ENCODE measurements around the gene RAB4A. TPM values are rescaled to one million over a fixed set of nuclear protein-coding genes. Genes with fewer than 3 reads are reported as not detected.

The RAB4A gene
- total RNA-seq, 1 donor from 2014 or later, result 29.3 TPM

DNA sequence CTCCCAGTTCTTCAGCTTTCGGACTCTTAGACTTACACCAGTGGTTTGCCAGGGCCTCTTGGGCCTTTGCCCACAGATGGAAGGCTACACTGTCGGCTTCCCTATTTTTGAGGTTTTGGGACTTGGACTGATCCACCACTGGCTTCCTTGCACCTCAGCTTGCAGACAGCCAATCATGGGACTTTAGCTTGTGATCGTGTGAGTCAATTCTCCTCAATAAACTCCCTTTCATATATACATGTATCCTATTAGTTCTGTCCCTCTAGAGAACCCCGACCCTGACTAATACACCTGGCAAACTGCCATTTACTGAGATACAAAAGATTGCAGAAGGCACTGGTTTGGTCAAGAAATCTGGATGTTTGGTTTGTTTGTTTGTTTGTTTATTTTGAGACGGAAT lies 6.4 kb upstream of the RAB4A start:
- Mint-ChIP-seq H3K4me1 (ENCODE audit: low read depth) (no peaks in the 10 kb centered on the region), H3K27ac (no peak overlapping the region), H3K4me3 (no peak overlapping the region), H3K27me3 (ENCODE audit: insufficient read depth) (peaks cover 2% of the 10 kb centered on the region), H3K9me3 (peaks cover 10% of the 10 kb centered on the region), H3K36me3 (ENCODE audit: low read depth) (peaks cover 5% of the 10 kb centered on the region)
- no peak for DNase-seq (ENCODE audit: low spot score)
- intact Hi-C loops (cut with micrococcal nuclease), result no loop called here

GRCh38 chr1:229266274-229266673 lies 4.6 kb upstream of the RAB4A start:
- H3K27me3 Mint-ChIP-seq (ENCODE audit: insufficient read depth), result peaks cover 2% of the 10 kb centered on the region
- H3K9me3 Mint-ChIP-seq, result peaks cover 10% of the 10 kb centered on the region
- no peak overlapping the region for H3K4me3 Mint-ChIP-seq
- no peak overlapping the region for H3K27ac Mint-ChIP-seq
- no peak for DNase-seq (ENCODE audit: low spot score)
- intact Hi-C loops (cut with micrococcal nuclease), result no loop called here
- H3K36me3 Mint-ChIP-seq (ENCODE audit: low read depth), result peaks cover 5% of the 10 kb centered on the region
- H3K4me1 Mint-ChIP-seq (ENCODE audit: low read depth), result no peaks in the 10 kb centered on the region

DNA sequence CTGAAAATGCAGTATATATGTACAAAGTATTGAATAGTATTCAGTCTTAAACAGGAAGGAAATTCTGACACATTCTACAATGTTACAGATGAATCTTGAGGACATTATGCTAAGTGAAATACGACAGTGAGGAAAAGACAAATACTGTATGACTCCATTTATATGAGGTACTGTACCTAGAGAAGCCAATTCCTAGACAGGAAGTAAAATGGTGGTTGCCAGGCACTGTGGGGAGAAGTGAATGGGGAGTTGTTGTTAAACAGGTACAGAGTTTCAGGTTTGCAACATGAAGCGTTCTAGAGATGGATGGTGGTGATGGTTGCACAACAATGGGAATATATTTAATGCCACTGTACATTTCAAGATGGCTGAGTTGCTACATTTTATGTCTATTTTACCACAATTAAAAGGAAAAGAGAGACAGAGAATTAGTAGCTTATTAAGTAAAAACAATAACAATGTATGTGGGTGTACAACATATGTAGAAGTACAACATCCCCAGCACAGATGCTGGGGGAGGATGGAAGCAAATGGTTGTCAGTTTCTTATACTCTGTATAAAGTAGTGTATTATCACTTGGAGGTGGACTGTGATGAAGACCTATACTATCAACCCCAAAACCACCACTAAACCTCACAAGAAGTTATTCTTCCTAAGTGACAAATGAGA lies 3.9 kb upstream of the RAB4A start:
- H3K27ac Mint-ChIP-seq, result no peak overlapping the region
- intact Hi-C loops (cut with micrococcal nuclease), result no loop called here
- no peak for DNase-seq (ENCODE audit: low spot score)
- peaks cover 10% of the 10 kb centered on the region for H3K9me3 Mint-ChIP-seq
- no peak overlapping the region for H3K4me3 Mint-ChIP-seq
- H3K36me3 Mint-ChIP-seq (ENCODE audit: low read depth), result peaks cover 5% of the 10 kb centered on the region
- H3K4me1 Mint-ChIP-seq (ENCODE audit: low read depth), result peaks cover 6% of the 10 kb centered on the region
- H3K27me3 Mint-ChIP-seq (ENCODE audit: insufficient read depth), result peaks cover 2% of the 10 kb centered on the region

- Mint-ChIP-seq H3K27ac (no peak overlapping the region), H3K9me3 (peaks cover 10% of the 10 kb centered on the region), H3K27me3 (ENCODE audit: insufficient read depth) (peaks cover 4% of the 10 kb centered on the region), H3K4me3 (no peak overlapping the region), H3K36me3 (ENCODE audit: low read depth) (peaks cover 10% of the 10 kb centered on the region), H3K4me1 (ENCODE audit: low read depth) (peaks cover 19% of the 10 kb centered on the region)
- intact Hi-C loops (cut with micrococcal nuclease), result no loop called here
- DNase-seq (ENCODE audit: low spot score), result no peak
These were observed 2.4 kb upstream of the RAB4A start for GRCh38 chr1:229268505-229268904.

- peak overlapping the region; percentile 91 for H3K4me3 Mint-ChIP-seq
- intact Hi-C loops (cut with micrococcal nuclease), result loop anchor here (1.0 to 5.0 kb wide), 8 partner anchors 10 to 356 kb away; partner anchors contain the start of genes NUP133, TAF5L and URB2
- peaks cover 2% of the 10 kb centered on the region for H3K27me3 Mint-ChIP-seq (ENCODE audit: insufficient read depth)
- peak; percentile 13 for DNase-seq (ENCODE audit: low spot score)
- peaks cover 10% of the 10 kb centered on the region for H3K36me3 Mint-ChIP-seq (ENCODE audit: low read depth)
- peak overlapping the region; percentile 82 for H3K27ac Mint-ChIP-seq
- H3K4me1 Mint-ChIP-seq (ENCODE audit: low read depth), result peaks cover 19% of the 10 kb centered on the region
- peaks cover 10% of the 10 kb centered on the region for H3K9me3 Mint-ChIP-seq
These were observed 693 bp downstream of the RAB4A start for GRCh38 chr1:229271448-229272159.

DNA sequence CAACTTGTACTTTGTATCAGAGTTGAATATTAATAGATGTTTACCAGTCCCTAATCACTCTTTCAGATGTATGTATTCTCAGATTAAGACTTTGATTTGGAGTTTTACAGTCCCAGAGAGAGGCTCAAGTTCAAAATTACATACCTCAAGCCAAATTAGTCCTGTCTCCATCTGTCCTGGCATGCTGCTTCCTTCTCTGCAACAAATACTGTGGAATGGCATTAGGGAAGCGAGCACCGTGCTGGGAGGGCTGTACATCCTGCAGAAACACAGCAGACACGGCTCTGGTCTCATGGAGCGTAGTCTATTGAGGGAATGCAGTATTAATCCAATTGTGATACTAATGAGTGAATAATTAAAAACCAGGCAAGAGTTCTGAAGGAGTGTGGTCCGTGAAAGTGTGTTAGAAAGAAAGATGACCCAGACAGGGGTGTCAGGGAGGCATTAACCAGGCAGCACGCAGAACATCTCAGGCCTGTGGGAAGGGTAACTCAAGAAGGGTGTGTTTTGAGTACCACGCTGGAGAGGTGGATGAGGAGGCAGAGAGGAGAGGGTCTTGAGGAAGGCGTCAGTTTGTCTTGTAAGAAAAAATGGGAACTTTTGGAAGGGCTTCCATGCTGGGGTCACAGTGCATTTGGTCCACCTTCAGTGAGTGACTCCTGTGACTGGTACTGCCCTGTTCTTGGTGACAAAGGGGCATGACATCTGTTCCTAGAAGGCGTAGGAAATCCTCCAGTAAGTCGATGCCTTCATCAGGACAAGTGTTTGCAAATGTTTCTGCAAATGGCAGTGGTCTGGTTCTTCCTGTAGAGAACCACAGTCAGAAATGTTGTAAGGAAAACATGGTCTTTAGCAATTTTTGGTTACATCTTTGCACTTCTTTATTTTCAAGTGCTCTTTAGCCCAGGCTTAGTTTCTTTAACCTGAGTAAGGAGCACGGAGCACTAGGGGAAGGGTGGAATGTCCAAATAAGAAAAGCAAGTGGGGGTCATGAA lies 1.6 kb downstream of the RAB4A start:
- no peak for DNase-seq (ENCODE audit: low spot score)
- Mint-ChIP-seq H3K27me3 (ENCODE audit: insufficient read depth) (peaks cover 2% of the 10 kb centered on the region), H3K27ac (peak overlapping the region; percentile 82), H3K4me3 (peak overlapping the region; percentile 91), H3K9me3 (peaks cover 3% of the 10 kb centered on the region), H3K36me3 (ENCODE audit: low read depth) (peaks cover 8% of the 10 kb centered on the region), H3K4me1 (ENCODE audit: low read depth) (peaks cover 19% of the 10 kb centered on the region)
- intact Hi-C loops (cut with micrococcal nuclease), result loop anchor here (1.0 to 5.0 kb wide), 3 partner anchors 9 to 355 kb away; partner anchors contain the start of genes TAF5L and URB2

DNA sequence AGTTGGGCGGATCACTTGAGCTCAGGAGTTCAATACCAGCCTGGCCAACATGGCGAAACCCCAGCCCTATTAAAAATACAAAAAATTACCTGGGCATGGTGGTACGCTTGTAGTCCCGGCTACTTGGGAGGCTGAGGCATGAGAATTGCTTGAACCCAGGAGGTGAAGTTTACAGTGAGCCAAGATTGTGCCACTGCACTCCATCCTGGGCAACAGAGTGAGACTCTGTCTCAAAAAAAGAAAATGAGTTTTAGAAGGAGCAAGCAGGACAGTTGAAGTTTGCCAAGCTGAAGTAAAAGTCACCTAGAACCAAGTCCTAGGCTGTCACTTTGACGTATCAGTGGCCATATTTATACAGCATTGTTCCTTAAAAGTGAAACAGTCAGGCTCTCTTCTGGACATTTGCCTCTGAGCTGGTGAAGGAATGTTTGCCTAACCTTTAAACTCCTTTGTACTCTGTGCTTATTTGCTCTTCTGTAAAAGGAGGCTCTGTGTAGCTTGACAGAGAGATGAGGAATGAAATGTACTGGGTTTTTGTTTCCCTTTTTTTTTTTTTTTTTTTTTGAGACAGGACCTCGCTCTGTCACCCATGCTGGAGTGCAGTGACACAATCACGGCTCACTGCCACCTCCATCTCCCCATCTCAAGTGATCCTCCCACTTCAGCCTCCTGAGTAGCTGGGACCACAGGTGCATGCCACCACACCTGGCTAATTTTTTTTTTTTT lies 2.8 kb downstream of the RAB4A start:
- no peak overlapping the region for H3K4me3 Mint-ChIP-seq
- peaks cover 19% of the 10 kb centered on the region for H3K4me1 Mint-ChIP-seq (ENCODE audit: low read depth)

DNA sequence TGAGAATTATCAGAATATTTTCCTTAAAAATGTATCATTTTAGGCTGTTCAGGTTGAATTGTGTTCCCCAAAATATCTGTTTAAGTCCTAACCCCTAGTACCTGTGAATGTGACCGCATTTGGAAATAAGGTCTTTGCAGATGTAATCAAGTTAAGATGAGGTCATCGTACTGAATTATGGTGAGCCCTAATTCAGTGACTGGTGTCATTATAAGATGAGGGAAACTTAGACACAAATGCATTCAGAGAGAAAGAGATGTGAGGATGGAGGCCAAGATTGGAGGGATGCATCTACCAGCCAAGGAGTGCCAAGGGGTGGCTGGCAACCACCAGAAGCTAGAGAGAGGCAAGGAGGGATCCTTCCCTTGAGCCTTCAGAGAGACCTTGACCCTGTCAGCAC lies 4.1 kb downstream of the RAB4A start:
- Mint-ChIP-seq H3K4me3 (no peak overlapping the region), H3K36me3 (ENCODE audit: low read depth) (peaks cover 5% of the 10 kb centered on the region)
- intact Hi-C loops (cut with micrococcal nuclease), result no loop called here

More for the DNA sequence above, 2.8 kb downstream of the RAB4A start:
- H3K9me3 Mint-ChIP-seq, result no peaks in the 10 kb centered on the region
- no peak for DNase-seq (ENCODE audit: low spot score)
- H3K27me3 Mint-ChIP-seq (ENCODE audit: insufficient read depth), result peaks cover 2% of the 10 kb centered on the region
- H3K36me3 Mint-ChIP-seq (ENCODE audit: low read depth), result peaks cover 5% of the 10 kb centered on the region
- intact Hi-C loops (cut with micrococcal nuclease), result loop anchor here (5.0 kb wide), 2 partner anchors 209 to 354 kb away; partner anchors contain the start of genes TAF5L and URB2
- no peak overlapping the region for H3K27ac Mint-ChIP-seq

DNA sequence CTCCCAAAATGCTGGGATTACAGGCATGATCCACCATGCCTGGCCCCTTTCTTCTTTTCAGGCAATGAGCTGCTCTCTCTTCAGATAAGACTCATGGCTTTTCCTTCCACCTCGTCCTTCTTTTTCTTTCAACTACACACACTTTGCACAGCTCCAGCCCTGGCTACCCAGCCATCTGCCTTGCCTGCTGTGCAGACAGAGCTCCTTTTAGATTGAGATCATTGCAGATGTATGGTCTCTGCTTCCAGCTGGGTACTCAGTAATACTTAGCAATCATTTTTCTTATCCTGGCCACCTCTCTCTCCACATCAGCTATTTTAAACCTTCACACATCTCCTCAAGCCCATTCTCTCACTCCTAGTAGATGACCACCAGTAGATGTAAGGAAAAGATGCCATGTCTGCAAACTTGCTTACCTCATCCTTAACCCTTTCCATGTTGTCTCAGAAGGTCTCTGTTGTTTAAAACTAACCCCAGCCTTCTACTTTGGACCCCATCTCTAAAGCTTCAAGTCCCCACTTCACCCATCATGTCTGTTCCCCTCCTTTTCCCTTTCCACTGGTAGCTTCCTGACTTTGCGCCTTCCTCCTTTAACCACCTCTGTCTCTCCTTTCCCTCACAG lies 7.3 kb downstream of the RAB4A start:
- Mint-ChIP-seq H3K27me3 (ENCODE audit: insufficient read depth) (no peaks in the 10 kb centered on the region), H3K36me3 (ENCODE audit: low read depth) (peaks cover 11% of the 10 kb centered on the region), H3K9me3 (no peaks in the 10 kb centered on the region), H3K4me3 (no peak overlapping the region), H3K27ac (no peak overlapping the region), H3K4me1 (ENCODE audit: low read depth) (peaks cover 24% of the 10 kb centered on the region)
- intact Hi-C loops (cut with micrococcal nuclease), result no loop called here
- no peak for DNase-seq (ENCODE audit: low spot score)

More for the DNA sequence above, 4.1 kb downstream of the RAB4A start:
- no peak for DNase-seq (ENCODE audit: low spot score)
- peaks cover 2% of the 10 kb centered on the region for H3K27me3 Mint-ChIP-seq (ENCODE audit: insufficient read depth)
- no peak overlapping the region for H3K27ac Mint-ChIP-seq
- peaks cover 19% of the 10 kb centered on the region for H3K4me1 Mint-ChIP-seq (ENCODE audit: low read depth)
- H3K9me3 Mint-ChIP-seq, result no peaks in the 10 kb centered on the region

- peaks cover 11% of the 10 kb centered on the region for H3K36me3 Mint-ChIP-seq (ENCODE audit: low read depth)
- H3K4me1 Mint-ChIP-seq (ENCODE audit: low read depth), result peaks cover 23% of the 10 kb centered on the region
- H3K27me3 Mint-ChIP-seq (ENCODE audit: insufficient read depth), result no peaks in the 10 kb centered on the region
- no peak overlapping the region for H3K4me3 Mint-ChIP-seq
- DNase-seq (ENCODE audit: low spot score), result no peak
- no peaks in the 10 kb centered on the region for H3K9me3 Mint-ChIP-seq
- intact Hi-C loops (cut with micrococcal nuclease), result no loop called here
- no peak overlapping the region for H3K27ac Mint-ChIP-seq
These were observed 8.3 kb downstream of the RAB4A start for GRCh38 chr1:229279242-229279641.

GRCh38 chr1:229280037-229280828 lies 9.3 kb downstream of the RAB4A start:
- DNase-seq (ENCODE audit: low spot score), result no peak
- Mint-ChIP-seq H3K4me1 (ENCODE audit: low read depth) (peaks cover 27% of the 10 kb centered on the region), H3K27ac (no peak overlapping the region), H3K4me3 (no peak overlapping the region), H3K36me3 (ENCODE audit: low read depth) (peaks cover 11% of the 10 kb centered on the region), H3K9me3 (no peaks in the 10 kb centered on the region), H3K27me3 (ENCODE audit: insufficient read depth) (no peaks in the 10 kb centered on the region)
- intact Hi-C loops (cut with micrococcal nuclease), result no loop called here
